Nucleus accumbens (tissue), 56 donors: ENCODE data around the gene ADCY4.
"Not testable (repeated sequence)": the region's sequence is repeated elsewhere in the genome, so short reads cannot be mapped to it uniquely, and the experiment has no call there.

Source experiments
- DNase-seq, 56 donors: peaks; one replicate each; lab custom pipeline; 2025; lab: John Stamatoyannopoulos, UW

ADCY4 gene

GRCh38 chr14:24367514-24368211 lies 32.8 kb upstream of the ADCY4 start, which contains the start of gene NFATC4:
NFATC4 (plus strand) TSS chr14:24368184; CDS start chr14:24368341, 157 bp downstream.
- DNase-seq, result peak in 27 of 56 donors; percentile 6 to 61 (median 30)

DNA sequence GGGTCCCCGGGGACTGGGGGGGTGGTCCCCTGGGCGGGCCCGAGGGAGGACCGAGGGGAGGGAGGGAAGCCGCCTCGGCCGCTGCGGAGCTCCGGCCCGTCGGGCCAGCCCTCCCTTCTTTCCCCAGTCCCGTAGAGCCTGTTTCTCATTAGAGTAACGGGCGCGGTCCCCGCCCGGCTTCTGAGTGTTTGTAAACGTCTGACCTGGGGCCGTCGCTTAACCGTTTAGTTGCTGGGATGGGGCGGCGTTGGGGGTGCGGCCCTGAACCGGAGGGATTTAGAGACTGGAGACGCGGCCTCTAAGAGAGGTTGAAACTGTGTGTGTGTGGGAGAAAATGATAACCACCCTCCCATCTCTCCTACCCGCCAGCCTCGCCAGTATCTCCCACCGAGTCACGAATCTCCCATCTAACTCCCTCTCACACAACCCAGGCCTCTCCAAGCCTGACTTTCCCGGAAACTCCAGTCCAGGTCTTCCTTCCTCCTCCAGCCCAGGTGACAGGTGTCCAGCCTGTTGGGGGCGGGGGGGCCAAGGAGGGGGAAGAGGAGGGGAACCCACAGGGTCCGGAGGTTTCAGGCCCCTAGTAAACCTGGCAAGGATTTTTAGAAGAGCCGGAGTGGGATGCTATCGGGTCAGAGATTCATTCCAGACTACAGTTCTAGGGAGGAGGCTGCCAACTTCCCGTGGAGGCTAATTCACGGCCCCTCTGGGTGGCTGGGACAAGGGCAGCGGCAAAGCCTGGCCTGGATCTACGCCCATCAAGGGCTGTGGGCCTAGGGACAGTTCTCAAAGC lies 32.0 kb upstream of the ADCY4 start:
- peak in 38 of 56 donors; percentile 9 to 70 (median 33) for DNase-seq

- no peak for DNase-seq
Observed at GRCh38 chr14:24366413-24366720, 31.5 kb upstream of the ADCY4 start.

- DNase-seq, result peak in 33 of 56 donors; percentile 4 to 82 (median 29)
Observed at GRCh38 chr14:24365600-24366412, 30.9 kb upstream of the ADCY4 start.

DNA sequence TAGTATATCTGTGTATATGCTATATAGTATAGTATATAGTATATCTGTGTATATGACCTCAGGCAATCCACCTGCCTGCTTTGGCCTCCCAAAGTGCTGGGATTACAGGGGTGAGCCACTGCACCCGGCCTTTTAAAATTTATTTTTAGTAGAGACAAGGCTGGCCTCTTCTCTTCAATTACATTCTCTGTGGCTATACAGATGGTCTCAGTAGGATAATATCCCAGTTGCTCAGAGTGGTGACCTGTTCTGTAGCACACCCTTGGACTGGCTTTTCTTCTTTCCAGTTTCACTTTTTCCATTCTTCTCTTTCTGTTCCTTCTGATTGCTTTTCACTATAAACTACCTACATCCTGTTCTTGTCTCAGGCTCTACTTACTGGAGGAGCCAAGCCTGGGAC lies 30.0 kb upstream of the ADCY4 start:
- DNase-seq, result no peak

DNA sequence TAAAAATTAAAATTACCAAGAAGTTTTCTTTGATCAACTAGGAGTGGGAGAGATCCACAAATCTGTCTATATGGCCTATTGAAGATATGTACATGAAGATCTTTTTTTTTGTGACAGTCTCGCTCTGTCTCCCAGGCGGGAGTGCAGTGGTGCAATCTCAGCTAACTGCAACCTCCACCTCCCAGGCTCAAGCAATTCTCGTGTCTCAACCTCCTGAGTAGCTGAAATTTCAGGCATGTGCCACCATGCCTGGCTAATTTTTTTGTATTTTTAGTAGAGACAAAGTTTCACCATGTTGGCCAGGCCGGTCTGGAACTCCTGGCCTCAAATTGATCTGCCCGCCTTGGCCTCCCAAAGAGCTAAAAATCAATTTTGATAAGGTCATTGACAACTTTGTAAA lies 28.5 kb upstream of the ADCY4 start:
- DNase-seq, result no peak

- no peak for DNase-seq
Observed at GRCh38 chr14:24362241-24362960, 27.5 kb upstream of the ADCY4 start.

GRCh38 chr14:24361326-24361725 lies 26.5 kb upstream of the ADCY4 start:
- peak in 1 of 56 donors; percentile 2 for DNase-seq

DNA sequence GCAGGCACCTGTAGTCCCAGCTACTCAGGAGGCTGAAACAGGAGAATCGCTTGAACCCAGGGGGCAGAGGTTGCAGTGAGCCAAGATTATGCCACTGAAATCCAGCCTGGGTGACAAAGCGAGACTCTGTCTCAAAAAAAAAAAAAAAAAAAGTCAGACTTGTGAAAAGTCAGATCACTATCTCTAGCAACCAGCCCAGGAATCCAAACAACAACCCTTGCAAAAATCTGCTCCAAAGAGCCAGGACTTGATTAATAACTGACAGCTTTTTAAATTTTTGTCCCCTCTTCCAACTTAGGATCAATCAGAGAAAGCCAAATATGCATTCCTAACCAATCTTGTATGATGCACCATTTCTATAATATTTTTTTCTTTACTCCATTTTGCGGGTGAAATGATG lies 25.4 kb upstream of the ADCY4 start:
- DNase-seq, result no peak

DNA sequence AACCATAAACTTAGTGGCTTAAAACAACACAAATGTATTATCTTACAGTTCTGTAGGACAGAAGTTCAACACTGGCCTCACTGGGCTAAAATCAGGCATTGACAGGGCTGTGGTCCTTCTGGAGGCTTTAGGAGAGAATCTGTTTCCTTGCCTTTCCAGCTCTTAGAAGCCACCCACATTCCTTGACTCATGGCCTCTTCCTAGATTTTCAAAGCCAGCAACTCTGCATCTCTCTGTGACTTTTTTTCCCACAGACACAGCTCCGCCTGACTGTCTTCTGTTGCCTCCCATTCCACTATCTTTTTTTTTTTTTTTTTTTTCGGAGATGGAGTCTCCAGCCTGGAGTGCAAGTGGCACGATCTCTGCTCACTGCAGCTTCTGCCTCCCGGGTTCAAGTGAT lies 21.3 kb upstream of the ADCY4 start:
- DNase-seq, result no peak

GRCh38 chr14:24355009-24355408 lies 20.1 kb upstream of the ADCY4 start:
- no peak for DNase-seq

- DNase-seq, result not testable (repeated sequence)
Observed at GRCh38 chr14:24354482-24354825, 19.6 kb upstream of the ADCY4 start.

DNA sequence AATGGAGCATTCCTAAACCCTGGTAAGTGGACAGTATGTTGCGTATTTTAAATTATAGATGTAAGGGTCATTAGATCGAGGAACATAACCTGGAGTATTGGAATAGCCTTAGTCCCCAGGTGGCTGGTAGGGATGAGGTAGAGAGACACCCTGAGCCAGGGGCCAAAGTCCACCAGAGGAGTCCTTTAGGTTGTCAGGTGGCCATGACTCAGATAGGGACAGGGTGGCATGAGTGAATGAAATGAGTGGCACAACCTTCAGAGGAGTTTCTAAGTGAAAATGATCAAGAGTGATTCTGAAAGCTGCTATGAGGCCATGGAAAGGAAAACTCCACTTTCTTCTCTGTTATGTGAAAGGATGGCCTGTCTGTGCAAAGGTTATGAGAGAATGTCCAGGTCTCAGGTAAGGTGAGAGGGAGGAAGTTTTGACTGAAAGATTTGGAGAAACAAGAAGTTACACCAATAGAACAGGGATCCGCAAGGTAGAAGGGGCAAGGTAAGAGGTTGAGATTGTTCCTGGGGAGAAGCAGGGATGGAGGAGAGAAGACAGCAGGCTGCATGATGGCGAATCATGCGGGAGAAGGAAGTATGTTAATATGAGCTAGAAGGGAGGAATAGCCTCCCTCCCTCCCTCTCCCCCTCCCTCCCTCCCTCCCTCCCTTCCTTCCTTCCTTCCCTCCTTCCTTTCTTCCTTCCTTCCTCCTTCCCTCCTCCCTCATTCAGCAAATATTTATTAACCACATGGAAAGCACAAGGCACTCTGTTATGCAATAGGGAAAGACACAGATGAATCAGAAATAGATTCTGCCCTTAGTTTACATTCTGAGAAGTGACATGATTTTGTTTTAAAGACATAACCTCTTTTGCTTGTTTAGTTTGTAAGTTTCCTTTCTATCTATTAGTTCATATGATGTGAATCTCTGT lies 18.9 kb upstream of the ADCY4 start:
- DNase-seq, result no peak

DNA sequence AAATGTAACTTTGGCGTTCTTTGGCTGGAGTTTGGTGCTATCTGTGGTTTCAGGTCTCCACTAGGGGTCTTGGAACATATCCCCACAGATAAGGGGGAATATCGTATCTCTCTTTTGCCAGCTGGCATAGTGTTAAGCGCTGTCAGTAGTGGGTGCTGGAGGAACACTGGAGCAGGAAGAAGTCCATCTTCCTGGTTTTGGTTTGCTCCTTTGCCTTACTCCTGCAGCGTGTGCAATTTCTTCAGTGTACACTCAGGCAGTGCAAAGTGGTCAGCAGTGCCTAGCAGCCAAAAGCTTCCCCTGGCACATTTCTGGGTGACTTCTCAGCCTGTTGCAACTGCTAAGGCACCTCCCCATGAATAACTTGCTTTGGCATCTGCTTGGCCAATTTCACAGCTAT lies 16.6 kb upstream of the ADCY4 start:
- DNase-seq, result no peak

- DNase-seq, result no peak
Observed at GRCh38 chr14:24349742-24350141, 14.9 kb upstream of the ADCY4 start.

DNA sequence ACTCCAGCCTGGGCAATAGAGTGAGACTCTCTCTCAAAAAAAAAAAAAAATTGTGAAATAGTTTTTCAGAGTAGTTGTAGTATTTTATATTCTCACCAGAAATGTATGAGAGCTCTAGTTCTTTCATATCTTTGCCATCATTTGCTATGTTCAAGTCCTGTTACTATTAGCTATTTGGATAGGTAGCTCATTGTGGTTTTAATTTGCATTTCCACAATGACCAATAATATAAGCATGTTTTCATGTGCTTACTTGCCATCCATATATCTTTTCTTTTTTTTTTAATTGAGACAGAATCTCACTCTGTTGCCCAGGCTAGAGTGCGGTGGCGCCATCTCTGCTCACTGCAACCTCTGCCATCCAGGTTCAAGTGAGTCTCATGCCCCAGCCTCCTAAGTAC lies 13.3 kb upstream of the ADCY4 start:
- DNase-seq, result no peak

- no peak for DNase-seq
Observed at GRCh38 chr14:24347134-24347533, 12.3 kb upstream of the ADCY4 start.

- DNase-seq, result no peak
Observed at GRCh38 chr14:24343795-24344660, 9.2 kb upstream of the ADCY4 start.

- no peak for DNase-seq
Observed at GRCh38 chr14:24342889-24343288, 8.0 kb upstream of the ADCY4 start.
